SK-N-SH treated with all-trans-retinoic acid at 6 μM for 48 hours (cell line): Measurements from ENCODE around the gene USP12.

Experiments
- ARNTL ChIP-seq: fragments of 450-650 bp; formaldehyde crosslinking; IDR thresholded peaks from 2 replicates; pipeline ENCODE4 v1.5.0; 2020; ENCODE audit warnings: low read depth, mild to moderate bottlenecking, moderate library complexity, borderline replicate concordance
- ESRRG ChIP-seq: fragments of 250-450 bp; sonication (Bioruptor Pico); IDR thresholded peaks from 2 replicates; pipeline ENCODE4 v1.6.1; 2021; ENCODE audit warnings: mild to moderate bottlenecking
- GLIS3 ChIP-seq: fragments of 250-450 bp; sonication (Bioruptor Pico); IDR thresholded peaks from 2 replicates; pipeline ENCODE4 v1.5.0; 2020; ENCODE audit warnings: mild to moderate bottlenecking, moderate library complexity
- ISL1 ChIP-seq: fragments of 250-450 bp; sonication (Bioruptor Pico); IDR thresholded peaks from 2 replicates; pipeline ENCODE4 v2.1.2; 2022; ENCODE audit warnings: mild to moderate bottlenecking, moderate library complexity
- OSR1 ChIP-seq: fragments of 250-450 bp; sonication (Bioruptor Pico); IDR thresholded peaks from 2 replicates; pipeline ENCODE4 v1.8.0; 2022; ENCODE audit warnings: moderate library complexity, mild to moderate bottlenecking, inconsistent platforms
- PATZ1 ChIP-seq: fragments of 250-450 bp; sonication (Bioruptor Pico); IDR thresholded peaks from 2 replicates; pipeline ENCODE4 v1.8.0; 2020; ENCODE audit warnings: mild to moderate bottlenecking, moderate library complexity, borderline replicate concordance
- PPARA ChIP-seq: fragments of 250-450 bp; sonication (Bioruptor Pico); IDR thresholded peaks from 2 replicates; pipeline ENCODE4 v1.5.0; 2020; ENCODE audit warnings: mild to moderate bottlenecking, borderline replicate concordance
- RARB ChIP-seq: fragments of 250-450 bp; sonication (Bioruptor Pico); IDR thresholded peaks from 2 replicates; pipeline ENCODE4 v1.8.0; 2021; ENCODE audit warnings: mild to moderate bottlenecking, moderate library complexity
- SNAI2 ChIP-seq: fragments of 250-450 bp; sonication (Bioruptor Pico); IDR thresholded peaks from 2 replicates; pipeline ENCODE4 v1.5.0; 2020; ENCODE audit warnings: mild to moderate bottlenecking, moderate library complexity
- ZFP3 ChIP-seq: fragments of 250-450 bp; sonication (Bioruptor Pico); IDR thresholded peaks from 2 replicates; pipeline ENCODE4 v1.5.0; 2020; ENCODE audit warnings: mild to moderate bottlenecking, moderate library complexity
- ZFP30 ChIP-seq: fragments of 450-650 bp; formaldehyde crosslinking; IDR thresholded peaks from 2 replicates; pipeline ENCODE4 v1.5.0; 2022; ENCODE audit warnings: mild to moderate bottlenecking, moderate library complexity
- ZNF565 ChIP-seq: fragments of 450-650 bp; formaldehyde crosslinking; conservative IDR thresholded peaks from 2 replicates; pipeline ENCODE4 v1.5.0; 2020; ENCODE audit warnings: low read depth, mild to moderate bottlenecking, moderate library complexity
- ZNF8 ChIP-seq: fragments of 450-650 bp; formaldehyde crosslinking; IDR thresholded peaks from 2 replicates; pipeline ENCODE4 v1.5.0; 2020; ENCODE audit warnings: mild to moderate bottlenecking, moderate library complexity
- TF ChIP-seq, protein P1 (sequence below): fragments of 250-450 bp; sonication (Bioruptor Pico); IDR thresholded peaks from 2 replicates; pipeline ENCODE4 v1.8.0; 2021; ENCODE audit warnings: low read depth, mild to moderate bottlenecking, moderate library complexity, borderline replicate concordance

DNA sequence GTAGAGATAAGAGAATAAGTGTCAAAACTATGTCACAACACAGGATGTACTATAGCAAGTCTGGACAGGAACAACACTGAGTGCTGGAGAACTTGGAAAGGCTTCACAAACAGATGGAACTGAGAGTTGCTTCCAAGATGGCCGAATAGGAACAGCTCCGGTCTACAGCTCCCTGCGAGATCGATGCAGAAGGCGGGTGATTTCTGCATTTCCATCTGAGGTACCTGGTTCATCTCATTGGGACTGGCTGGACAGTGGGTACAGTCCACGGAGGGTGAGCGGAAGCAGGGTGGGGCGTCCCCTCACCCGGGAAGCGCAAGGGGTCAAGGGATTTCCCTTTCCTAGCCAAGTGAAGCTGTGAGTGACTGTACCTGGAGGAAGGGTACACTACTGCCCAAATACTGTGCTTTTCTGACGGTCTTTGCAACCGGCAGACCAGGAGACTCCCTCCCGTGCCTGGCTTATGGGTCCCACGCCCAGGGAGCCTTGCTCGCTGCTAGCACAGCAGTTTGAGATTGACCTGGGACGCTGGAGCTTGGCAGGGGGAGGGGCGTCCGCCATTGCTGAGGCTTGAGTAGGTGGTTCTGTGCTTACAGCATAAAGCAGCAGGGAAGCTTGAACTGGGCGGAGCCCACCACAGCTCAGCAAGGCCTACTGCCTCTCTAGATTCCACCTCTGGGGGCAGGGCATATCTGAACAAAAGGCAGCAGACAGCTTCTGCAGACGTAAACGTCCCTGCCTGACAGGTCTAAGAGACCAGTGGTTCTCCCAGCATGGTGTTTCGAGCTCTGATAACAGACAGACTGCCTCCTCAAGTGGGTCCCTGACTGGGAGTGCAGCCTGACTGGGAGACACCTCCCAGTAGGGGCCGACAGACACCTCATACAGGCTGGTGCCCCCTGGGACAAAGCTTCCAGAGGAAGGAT, 46.0 kb downstream of the USP12 start:
- TF ChIP-seq PPARA (CRISPR knock-in tag) (no peak), PATZ1 (CRISPR knock-in tag) (no peak), SNAI2 (CRISPR knock-in tag) (no peak), RARB (CRISPR knock-in tag) (no peak), ZFP3 (CRISPR knock-in tag) (no peak), ZFP30 (CRISPR knock-in tag) (no peak), GLIS3 (CRISPR knock-in tag) (no peak), ESRRG (no peak), ZNF8 (CRISPR knock-in tag) (no peak), OSR1 (no peak), ISL1 (CRISPR knock-in tag) (no peak), ZNF565 (CRISPR knock-in tag) (no peak), ARNTL (CRISPR knock-in tag) (no peak)
- TF ChIP-seq, protein P1, sequence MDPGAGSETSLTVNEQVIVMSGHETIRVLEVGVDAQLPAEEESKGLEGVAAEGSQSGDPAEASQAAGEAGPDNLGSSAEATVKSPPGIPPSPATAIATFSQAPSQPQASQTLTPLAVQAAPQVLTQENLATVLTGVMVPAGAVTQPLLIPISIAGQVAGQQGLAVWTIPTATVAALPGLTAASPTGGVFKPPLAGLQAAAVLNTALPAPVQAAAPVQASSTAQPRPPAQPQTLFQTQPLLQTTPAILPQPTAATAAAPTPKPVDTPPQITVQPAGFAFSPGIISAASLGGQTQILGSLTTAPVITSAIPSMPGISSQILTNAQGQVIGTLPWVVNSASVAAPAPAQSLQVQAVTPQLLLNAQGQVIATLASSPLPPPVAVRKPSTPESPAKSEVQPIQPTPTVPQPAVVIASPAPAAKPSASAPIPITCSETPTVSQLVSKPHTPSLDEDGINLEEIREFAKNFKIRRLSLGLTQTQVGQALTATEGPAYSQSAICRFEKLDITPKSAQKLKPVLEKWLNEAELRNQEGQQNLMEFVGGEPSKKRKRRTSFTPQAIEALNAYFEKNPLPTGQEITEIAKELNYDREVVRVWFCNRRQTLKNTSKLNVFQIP = no peak
